Cardiac muscle cell (in vitro differentiated cells and primary cell): Measurements from ENCODE around the gene NUAK2. TPM values are rescaled to one million over a fixed set of nuclear protein-coding genes. Genes with fewer than 3 reads are reported as not detected.

Source experiments
- DNase-seq, 2 donors: peaks; one replicate each; pipeline versions ENCODE4 v3.0.0 to v3.0.0-alpha.2; 2010 to 2017; ENCODE audit warnings: low read depth in 1 of 2, low spot score in 1 of 2
- H3K27ac ChIP-seq: fragments of 200-600 bp; sonication (generic); 2 replicates; pipeline ENCODE4 v1.5.1; 2016
- H3K27me3 ChIP-seq: fragments of 200-600 bp; sonication (generic); 2 replicates; pipeline ENCODE4 v1.6.0; 2016; ENCODE audit warnings: control low read depth
- H3K36me3 ChIP-seq: fragments of 200-600 bp; sonication (generic); 2 replicates; pipeline ENCODE4 v1.5.1; 2016; ENCODE audit warnings: control low read depth
- H3K4me1 ChIP-seq: fragments of 200-600 bp; sonication (generic); 2 replicates; pipeline ENCODE4 v1.8.1; 2017; ENCODE audit warnings: low read depth, mild to moderate bottlenecking, mixed run types
- H3K4me3 ChIP-seq: fragments of 200-600 bp; sonication (generic); 2 replicates; pipeline ENCODE4 v1.5.1; 2016; ENCODE audit warnings: mild to moderate bottlenecking
- H3K9me3 ChIP-seq: fragments of 200-600 bp; sonication (generic); 2 replicates; pipeline ENCODE4 v1.5.1; 2017; ENCODE audit warnings: low read depth, mild to moderate bottlenecking, control low read depth
- polyA plus RNA-seq: library from polyadenylated mRNA; unstranded; fragments of >200 nt; fragmentation: Nextera tagmentation; extraction: Ambion mirVana; gene quantifications from 2 replicates; pipeline ENCODE4 v1.2.1, GENCODE V29; 2016
- total RNA-seq: library from RNA; depleted of rRNA; stranded (reverse); fragments of >200 nt; gene quantifications from 2 replicates; pipeline ENCODE4 v1.2.3, GENCODE V29; 2016
- TF ChIP-seq, protein P1 (sequence below): IDR thresholded peaks from 2 replicates; pipeline ENCODE4 v1.5.1; 2012; ENCODE audit warnings: low read depth, mild to moderate bottlenecking, low read length

NUAK2 gene
- total and polyA plus RNA-seq, 2 experiments from 2014 or later: 2.1 to 4.3 TPM

DNA sequence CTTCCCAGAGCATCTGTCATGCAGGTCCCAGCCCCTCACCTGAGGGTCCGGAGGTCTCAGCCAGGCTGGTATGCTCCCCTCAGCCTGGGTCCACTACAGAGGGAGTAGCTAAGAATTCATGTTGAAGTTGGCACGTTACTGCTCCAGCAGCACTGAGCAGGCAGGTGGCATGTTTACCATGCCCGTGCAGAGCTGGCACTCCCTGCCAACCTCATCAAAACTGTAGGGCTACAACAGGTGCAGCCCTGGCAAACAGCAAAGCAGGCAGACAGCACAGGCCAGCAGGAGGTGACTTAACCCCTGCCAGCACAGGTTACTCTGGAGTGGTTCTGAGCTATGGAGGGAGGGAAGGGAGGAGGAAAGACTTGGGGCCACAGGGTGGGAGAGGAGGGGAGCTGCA, 46.4 kb downstream of the NUAK2 start:
- DNase-seq: no peak
- TF ChIP-seq, protein P1, sequence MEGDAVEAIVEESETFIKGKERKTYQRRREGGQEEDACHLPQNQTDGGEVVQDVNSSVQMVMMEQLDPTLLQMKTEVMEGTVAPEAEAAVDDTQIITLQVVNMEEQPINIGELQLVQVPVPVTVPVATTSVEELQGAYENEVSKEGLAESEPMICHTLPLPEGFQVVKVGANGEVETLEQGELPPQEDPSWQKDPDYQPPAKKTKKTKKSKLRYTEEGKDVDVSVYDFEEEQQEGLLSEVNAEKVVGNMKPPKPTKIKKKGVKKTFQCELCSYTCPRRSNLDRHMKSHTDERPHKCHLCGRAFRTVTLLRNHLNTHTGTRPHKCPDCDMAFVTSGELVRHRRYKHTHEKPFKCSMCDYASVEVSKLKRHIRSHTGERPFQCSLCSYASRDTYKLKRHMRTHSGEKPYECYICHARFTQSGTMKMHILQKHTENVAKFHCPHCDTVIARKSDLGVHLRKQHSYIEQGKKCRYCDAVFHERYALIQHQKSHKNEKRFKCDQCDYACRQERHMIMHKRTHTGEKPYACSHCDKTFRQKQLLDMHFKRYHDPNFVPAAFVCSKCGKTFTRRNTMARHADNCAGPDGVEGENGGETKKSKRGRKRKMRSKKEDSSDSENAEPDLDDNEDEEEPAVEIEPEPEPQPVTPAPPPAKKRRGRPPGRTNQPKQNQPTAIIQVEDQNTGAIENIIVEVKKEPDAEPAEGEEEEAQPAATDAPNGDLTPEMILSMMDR: no peak
- no peak overlapping the region for H3K27ac ChIP-seq
- no peaks in the 10 kb centered on the region for H3K9me3 ChIP-seq
- H3K4me3 ChIP-seq: no peak overlapping the region
- no peaks in the 10 kb centered on the region for H3K27me3 ChIP-seq
- peaks cover 4% of the 10 kb centered on the region for H3K4me1 ChIP-seq
- H3K36me3 ChIP-seq: no peaks in the 10 kb centered on the region

DNA sequence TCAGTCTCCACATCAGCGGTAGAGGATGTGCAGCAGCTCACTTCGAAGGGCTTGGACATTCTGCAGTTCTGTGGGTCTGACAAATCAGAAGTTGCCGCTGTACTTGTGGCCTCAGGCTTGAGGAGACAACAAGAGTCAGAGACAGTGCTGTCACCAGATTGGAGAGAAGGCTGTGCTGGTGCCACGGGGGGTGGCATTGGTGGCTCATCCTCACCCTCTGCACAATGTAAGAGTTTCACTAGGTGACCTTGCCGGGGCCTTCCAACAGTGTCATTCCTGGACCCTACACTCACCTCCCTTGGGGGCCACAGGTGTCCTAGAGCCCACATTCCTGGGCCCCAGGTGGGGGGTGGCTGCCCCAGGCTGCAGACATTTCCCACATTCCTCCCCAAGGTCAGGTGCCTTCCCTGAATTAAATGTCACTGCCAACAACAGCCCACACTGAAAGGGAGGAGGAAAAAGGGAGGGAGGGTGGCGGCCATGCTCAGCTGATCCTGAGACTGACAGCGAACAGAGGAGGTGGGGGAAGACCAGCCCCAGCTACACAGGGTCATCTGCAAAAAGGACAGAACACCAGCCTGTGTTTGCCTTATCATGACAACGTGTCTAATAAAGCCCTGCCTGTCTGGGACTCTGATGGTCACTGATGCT, 47.4 kb downstream of the NUAK2 start:
- H3K4me1 ChIP-seq: peaks cover 4% of the 10 kb centered on the region
- H3K9me3 ChIP-seq: no peaks in the 10 kb centered on the region
- H3K27me3 ChIP-seq: no peaks in the 10 kb centered on the region
- no peak overlapping the region for H3K4me3 ChIP-seq
- TF ChIP-seq, protein P1: no peak
- DNase-seq: no peak
- H3K36me3 ChIP-seq: no peaks in the 10 kb centered on the region
- no peak overlapping the region for H3K27ac ChIP-seq

DNA sequence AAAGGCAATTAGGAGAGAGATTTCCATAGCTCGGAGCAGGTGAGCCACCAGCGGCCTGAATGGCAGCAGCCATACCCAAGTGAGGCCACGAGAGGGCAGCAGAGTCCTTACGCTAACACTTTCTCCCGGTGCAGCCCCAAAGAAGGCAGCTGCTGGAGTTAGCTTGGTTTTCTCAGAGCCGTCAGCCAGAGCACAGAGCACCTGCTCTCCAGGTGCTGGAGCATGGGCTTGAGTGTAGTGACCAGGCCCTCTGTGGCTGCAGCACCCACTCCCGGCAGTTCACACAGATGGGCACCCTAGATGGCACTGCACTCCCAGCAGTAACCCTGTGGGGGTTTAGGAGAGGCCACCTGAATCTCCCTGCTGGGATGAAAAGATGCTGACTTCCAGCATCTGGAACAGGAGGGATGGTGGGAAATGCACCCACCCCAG, 48.0 kb downstream of the NUAK2 start:
- DNase-seq: peak; percentile 82 to 88
- TF ChIP-seq, protein P1: peak; percentile 95
- H3K27me3 ChIP-seq: no peaks in the 10 kb centered on the region
- peaks cover 4% of the 10 kb centered on the region for H3K4me1 ChIP-seq
- H3K4me3 ChIP-seq: no peak overlapping the region
- H3K36me3 ChIP-seq: no peaks in the 10 kb centered on the region
- H3K27ac ChIP-seq: no peak overlapping the region
- H3K9me3 ChIP-seq: no peaks in the 10 kb centered on the region

DNA sequence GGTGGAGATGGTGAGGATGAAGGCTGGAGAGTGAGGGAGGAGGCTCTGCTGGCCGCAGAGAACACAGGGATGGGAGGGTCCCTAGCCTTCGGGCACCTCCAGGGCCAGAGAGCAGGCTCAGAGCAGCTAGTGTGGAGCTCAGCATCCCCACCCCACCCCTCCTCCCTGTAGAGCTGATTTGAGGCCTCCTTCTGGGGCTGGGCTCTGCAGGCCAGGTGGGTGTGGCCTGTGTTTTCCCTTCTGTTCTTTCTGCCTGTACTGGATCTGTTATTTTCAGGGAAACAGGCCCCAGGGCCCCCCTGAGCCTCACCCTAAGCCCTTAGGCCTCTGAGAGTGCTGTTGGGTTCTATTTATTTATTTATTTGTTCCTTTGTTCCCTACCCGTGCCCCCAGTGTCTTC, 49.0 kb downstream of the NUAK2 start:
- TF ChIP-seq, protein P1: no peak
- no peaks in the 10 kb centered on the region for H3K9me3 ChIP-seq
- H3K27ac ChIP-seq: no peak overlapping the region
- peaks cover 4% of the 10 kb centered on the region for H3K4me1 ChIP-seq
- DNase-seq: no peak
- no peaks in the 10 kb centered on the region for H3K27me3 ChIP-seq
- H3K36me3 ChIP-seq: no peaks in the 10 kb centered on the region
- H3K4me3 ChIP-seq: no peak overlapping the region

DNA sequence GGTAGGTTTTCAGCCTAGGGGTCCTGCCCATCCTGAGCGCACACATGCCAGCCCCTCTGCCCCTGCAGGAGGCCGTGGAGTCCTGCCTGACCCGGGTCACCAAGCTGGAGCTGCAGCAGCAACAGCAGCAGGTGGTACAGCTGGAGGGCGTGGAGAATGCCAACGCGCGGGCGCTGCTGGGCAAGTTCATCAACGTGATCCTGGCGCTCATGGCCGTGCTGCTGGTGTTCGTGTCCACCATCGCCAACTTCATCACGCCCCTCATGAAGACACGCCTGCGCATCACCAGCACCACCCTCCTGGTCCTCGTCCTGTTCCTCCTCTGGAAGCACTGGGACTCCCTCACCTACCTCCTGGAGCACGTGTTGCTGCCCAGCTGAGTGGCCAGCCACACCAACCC, 49.8 kb downstream of the NUAK2 start:
- H3K36me3 ChIP-seq: no peaks in the 10 kb centered on the region
- no peaks in the 10 kb centered on the region for H3K27me3 ChIP-seq
- H3K9me3 ChIP-seq: no peaks in the 10 kb centered on the region
- TF ChIP-seq, protein P1: no peak
- peaks cover 4% of the 10 kb centered on the region for H3K4me1 ChIP-seq
- no peak for DNase-seq
- no peak overlapping the region for H3K4me3 ChIP-seq
- H3K27ac ChIP-seq: no peak overlapping the region
